Stimulated activated CD8-positive, alpha-beta memory T cell treated with anti-CD3 and anti-CD28 coated beads, Interleukin-2, amount 100 ng/mL, for 1 hour (primary cell): ENCODE measurements around the gene PIK3R1.
"Not testable (repeated sequence)": the region's sequence is repeated elsewhere in the genome, so short reads cannot be mapped to it uniquely, and the experiment has no call there.

Source experiments
- DNase-seq, 2 donors: peaks; one replicate each; pipeline ENCODE4 v3.0.0-alpha.2; 2020; ENCODE audit warnings: low read depth in 2 of 2

PIK3R1 gene

GRCh38 chr5:68226546-68227073 lies 11.1 kb downstream of the PIK3R1 start:
- DNase-seq, result no peak

- no peak for DNase-seq
Measured at GRCh38 chr5:68227532-68228160, 12.1 kb downstream of the PIK3R1 start.

- no peak for DNase-seq
Measured at GRCh38 chr5:68229416-68229815, 13.9 kb downstream of the PIK3R1 start.

GRCh38 chr5:68230285-68230684 lies 14.7 kb downstream of the PIK3R1 start:
- no peak for DNase-seq

GRCh38 chr5:68231414-68232076 lies 16.0 kb downstream of the PIK3R1 start:
- no peak for DNase-seq

GRCh38 chr5:68232277-68232676 lies 16.7 kb downstream of the PIK3R1 start:
- no peak for DNase-seq

- no peak for DNase-seq
Measured at GRCh38 chr5:68233075-68233474, 17.5 kb downstream of the PIK3R1 start.

- DNase-seq, result not testable (repeated sequence)
Measured at GRCh38 chr5:68235229-68235628, 19.7 kb downstream of the PIK3R1 start.

GRCh38 chr5:68237715-68238114 lies 22.2 kb downstream of the PIK3R1 start:
- DNase-seq, result no peak

GRCh38 chr5:68239487-68239886 lies 23.9 kb downstream of the PIK3R1 start:
- peak; percentile 66 to 68 for DNase-seq

GRCh38 chr5:68240202-68240601 lies 24.6 kb downstream of the PIK3R1 start:
- no peak for DNase-seq

- no peak for DNase-seq
Measured at GRCh38 chr5:68240771-68241170, 25.2 kb downstream of the PIK3R1 start.

GRCh38 chr5:68242743-68243142 lies 27.2 kb downstream of the PIK3R1 start:
- DNase-seq, result no peak

GRCh38 chr5:68243251-68243650 lies 27.7 kb downstream of the PIK3R1 start:
- no peak for DNase-seq

GRCh38 chr5:68243681-68244080 lies 28.1 kb downstream of the PIK3R1 start:
- no peak for DNase-seq

GRCh38 chr5:68245319-68245718 lies 29.8 kb downstream of the PIK3R1 start:
- DNase-seq, result no peak

- DNase-seq, result no peak
Measured at GRCh38 chr5:68246802-68247201, 31.2 kb downstream of the PIK3R1 start.

GRCh38 chr5:68247627-68248026 lies 32.1 kb downstream of the PIK3R1 start:
- no peak for DNase-seq

- no peak for DNase-seq
Measured at GRCh38 chr5:68248896-68249295, 33.3 kb downstream of the PIK3R1 start.

- DNase-seq, result no peak
Measured at GRCh38 chr5:68249520-68249919, 34.0 kb downstream of the PIK3R1 start.

- DNase-seq, result no peak
Measured at GRCh38 chr5:68250661-68251298, 35.2 kb downstream of the PIK3R1 start.

- peak in 1 of 2 donors; percentile 35 for DNase-seq
Measured at GRCh38 chr5:68251386-68251785, 35.8 kb downstream of the PIK3R1 start.
